ENCODE data around the gene COQ8A.

DNA sequence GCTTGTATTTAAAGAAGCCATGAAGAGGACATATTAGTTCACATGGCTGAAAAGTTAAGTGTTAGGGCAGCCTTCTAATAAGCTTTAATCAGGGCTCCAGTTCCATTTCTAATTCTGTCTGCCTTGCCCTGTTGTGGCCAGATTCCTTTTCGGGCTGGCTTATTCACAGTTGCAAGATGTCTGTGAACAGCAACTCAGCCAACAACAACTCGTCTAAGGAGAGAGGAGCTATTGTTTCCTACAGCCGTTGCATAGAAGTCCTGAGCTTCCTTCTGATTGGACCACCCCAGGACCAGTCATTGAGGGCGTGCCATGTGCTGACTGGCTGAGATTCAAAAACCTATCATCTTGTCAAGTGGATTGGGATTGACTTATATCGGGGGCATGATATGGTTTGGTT lies 18.6 kb upstream of the COQ8A start:
- no peak for TF ChIP-seq ZBTB7A (IDR thresholded peaks at IDR 0.05; ENCODE audit: low read depth)
- no peak for TF ChIP-seq EGR1 (IDR thresholded peaks at IDR 0.05)
- TF ChIP-seq REST (IDR thresholded peaks at IDR 0.05; ENCODE audit: low read depth) = no peak
- no peak for TF ChIP-seq EP300 (IDR thresholded peaks at IDR 0.05; ENCODE audit: borderline replicate concordance)
- no peak for TF ChIP-seq CEBPB (IDR thresholded peaks at IDR 0.05)
- TF ChIP-seq, protein P1, sequence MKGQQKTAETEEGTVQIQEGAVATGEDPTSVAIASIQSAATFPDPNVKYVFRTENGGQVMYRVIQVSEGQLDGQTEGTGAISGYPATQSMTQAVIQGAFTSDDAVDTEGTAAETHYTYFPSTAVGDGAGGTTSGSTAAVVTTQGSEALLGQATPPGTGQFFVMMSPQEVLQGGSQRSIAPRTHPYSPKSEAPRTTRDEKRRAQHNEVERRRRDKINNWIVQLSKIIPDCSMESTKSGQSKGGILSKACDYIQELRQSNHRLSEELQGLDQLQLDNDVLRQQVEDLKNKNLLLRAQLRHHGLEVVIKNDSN (IDR thresholded peaks at IDR 0.05) = no peak
- TF ChIP-seq MAX (IDR thresholded peaks at IDR 0.05) = no peak

Measured in Ishikawa (cell line).